ENCODE data around the gene FAM76B.

Gene FAM76B

DNA sequence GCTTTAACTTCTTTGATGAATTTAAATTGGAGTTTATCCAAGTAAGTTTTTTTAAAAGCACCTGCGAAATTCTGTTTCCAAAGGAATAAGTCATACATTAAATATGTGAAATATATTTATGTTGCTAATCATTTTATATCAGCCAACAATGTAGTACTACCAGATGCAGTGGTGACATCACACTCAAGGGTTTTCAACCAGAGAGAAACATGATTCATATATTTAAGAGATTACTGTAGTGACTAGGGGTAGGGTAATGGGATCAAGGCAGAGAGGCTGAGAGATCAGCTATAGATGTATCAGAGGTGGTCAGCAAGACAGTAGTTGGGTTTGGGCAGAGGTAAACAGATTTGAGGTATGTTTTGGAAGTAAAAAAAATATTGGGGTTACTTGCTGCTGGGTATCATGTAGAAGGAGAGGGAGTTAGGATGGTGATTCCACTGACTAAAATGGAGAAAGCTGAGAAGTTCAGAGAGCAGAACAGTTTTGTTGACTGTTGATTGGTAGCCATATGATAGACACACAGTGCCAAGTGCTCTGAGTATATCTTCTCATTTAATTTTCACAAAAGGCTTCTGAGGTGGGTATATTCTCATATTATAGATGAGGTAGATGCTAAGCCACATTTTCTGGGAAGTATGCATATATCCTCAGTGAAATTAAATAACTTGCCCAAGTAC, 40.1 kb upstream of the FAM76B start:
- Histone ChIP-seq H3K9me2 (replicated peaks; ENCODE audit: insufficient read depth, low read length) (no peaks in the 10 kb centered on the region), H3K79me2 (ENCODE audit: insufficient read depth, low read length) (no peaks in the 10 kb centered on the region)

DNA sequence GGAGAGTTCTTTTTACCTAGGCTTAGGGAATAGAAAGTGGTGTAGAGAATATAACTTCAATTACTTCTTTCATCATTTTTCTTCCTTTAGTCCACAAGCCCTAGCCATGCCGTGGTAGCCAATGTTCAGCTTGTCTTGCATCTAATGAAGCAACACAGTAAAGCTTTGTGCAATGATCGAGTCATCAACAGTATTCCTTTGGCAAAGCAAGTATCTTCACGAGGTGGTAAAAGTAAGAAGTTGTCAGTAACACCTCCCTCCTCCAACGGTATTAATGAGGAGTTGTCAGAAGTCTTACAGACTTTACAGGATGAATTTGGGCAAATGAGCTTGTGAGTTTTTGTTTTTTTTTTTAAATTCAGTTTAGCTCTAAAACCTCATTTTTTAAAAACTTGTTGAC, 38.1 kb upstream of the FAM76B start:
- no peak overlapping the region for H2AFZ ChIP-seq (ENCODE audit: low read depth, low read length, severe bottlenecking)
- no peak for TF ChIP-seq EZH2phosphoT487 (conservative IDR thresholded peaks at IDR 0.05; ENCODE audit: low read length)
- TF ChIP-seq, protein P1, sequence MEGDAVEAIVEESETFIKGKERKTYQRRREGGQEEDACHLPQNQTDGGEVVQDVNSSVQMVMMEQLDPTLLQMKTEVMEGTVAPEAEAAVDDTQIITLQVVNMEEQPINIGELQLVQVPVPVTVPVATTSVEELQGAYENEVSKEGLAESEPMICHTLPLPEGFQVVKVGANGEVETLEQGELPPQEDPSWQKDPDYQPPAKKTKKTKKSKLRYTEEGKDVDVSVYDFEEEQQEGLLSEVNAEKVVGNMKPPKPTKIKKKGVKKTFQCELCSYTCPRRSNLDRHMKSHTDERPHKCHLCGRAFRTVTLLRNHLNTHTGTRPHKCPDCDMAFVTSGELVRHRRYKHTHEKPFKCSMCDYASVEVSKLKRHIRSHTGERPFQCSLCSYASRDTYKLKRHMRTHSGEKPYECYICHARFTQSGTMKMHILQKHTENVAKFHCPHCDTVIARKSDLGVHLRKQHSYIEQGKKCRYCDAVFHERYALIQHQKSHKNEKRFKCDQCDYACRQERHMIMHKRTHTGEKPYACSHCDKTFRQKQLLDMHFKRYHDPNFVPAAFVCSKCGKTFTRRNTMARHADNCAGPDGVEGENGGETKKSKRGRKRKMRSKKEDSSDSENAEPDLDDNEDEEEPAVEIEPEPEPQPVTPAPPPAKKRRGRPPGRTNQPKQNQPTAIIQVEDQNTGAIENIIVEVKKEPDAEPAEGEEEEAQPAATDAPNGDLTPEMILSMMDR (IDR thresholded peaks at IDR 0.05; ENCODE audit: insufficient read depth, low read length, poor library complexity, severe bottlenecking): no peak
- peaks cover 7% of the 10 kb centered on the region; the same call in 1 of the 2 replicates for H3F3A ChIP-seq (ENCODE audit: insufficient read depth)
- H4K20me1 ChIP-seq (ENCODE audit: low read depth, low read length): no peaks in the 10 kb centered on the region
- H3K9me3 ChIP-seq (ENCODE audit: insufficient read depth, low read length): no peaks in the 10 kb centered on the region
- no peak overlapping the region for H3K27ac ChIP-seq (ENCODE audit: low read depth, low read length)
- no peak overlapping the region for H3K9ac ChIP-seq (ENCODE audit: low read length)
- H3K9me2 ChIP-seq (replicated peaks; ENCODE audit: insufficient read depth, low read length): no peaks in the 10 kb centered on the region
- no peak overlapping the region for H3K4me3 ChIP-seq (ENCODE audit: insufficient read depth, low read length, poor library complexity, severe bottlenecking)
- H3K79me2 ChIP-seq (ENCODE audit: insufficient read depth, low read length): no peaks in the 10 kb centered on the region
- no peak overlapping the region for H3K4me2 ChIP-seq (ENCODE audit: low read depth, low read length, poor library complexity, severe bottlenecking)
- H3K27me3 ChIP-seq (ENCODE audit: low read length): no peaks in the 10 kb centered on the region
- H3K36me3 ChIP-seq (ENCODE audit: low read length): peaks cover 56% of the 10 kb centered on the region

More for the DNA sequence above, 40.1 kb upstream of the FAM76B start:
- Histone ChIP-seq H3K27me3 (ENCODE audit: low read length) (no peaks in the 10 kb centered on the region), H3K9ac (ENCODE audit: low read length) (no peak overlapping the region), H3K36me3 (ENCODE audit: low read length) (peaks cover 56% of the 10 kb centered on the region), H4K20me1 (ENCODE audit: low read depth, low read length) (no peaks in the 10 kb centered on the region), H3K27ac (ENCODE audit: low read depth, low read length) (no peak overlapping the region), H3K9me3 (ENCODE audit: insufficient read depth, low read length) (no peaks in the 10 kb centered on the region), H3K4me3 (ENCODE audit: insufficient read depth, low read length, poor library complexity, severe bottlenecking) (no peak overlapping the region), H3K4me2 (ENCODE audit: low read depth, low read length, poor library complexity, severe bottlenecking) (no peak overlapping the region), H3F3A (ENCODE audit: insufficient read depth) (peaks cover 9% of the 10 kb centered on the region; the same call in 1 of the 2 replicates), H2AFZ (ENCODE audit: low read depth, low read length, severe bottlenecking) (no peak overlapping the region)
- TF ChIP-seq, protein P1 (IDR thresholded peaks at IDR 0.05; ENCODE audit: insufficient read depth, low read length, poor library complexity, severe bottlenecking): no peak
- no peak for TF ChIP-seq EZH2phosphoT487 (conservative IDR thresholded peaks at IDR 0.05; ENCODE audit: low read length)

DNA sequence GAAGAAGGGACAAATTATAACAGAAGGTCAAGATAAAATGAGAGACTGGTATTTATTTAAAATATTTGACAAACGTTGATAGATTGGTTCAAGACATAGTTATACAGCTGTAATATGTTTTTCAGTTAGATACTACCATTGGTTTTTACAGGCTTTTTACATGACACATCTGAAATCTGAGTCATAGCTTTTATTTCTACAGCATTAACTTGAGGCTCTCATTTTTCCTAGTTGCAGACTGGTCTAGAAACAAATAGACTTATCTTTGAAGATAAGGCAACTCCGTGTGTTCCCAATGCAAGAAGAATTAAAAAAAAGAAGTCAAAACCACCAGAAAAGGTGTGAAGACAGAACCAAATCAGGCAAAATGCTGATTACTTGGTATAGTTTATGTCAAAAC, 32.1 kb upstream of the FAM76B start:
- no peaks in the 10 kb centered on the region for H3K9me2 ChIP-seq (replicated peaks; ENCODE audit: insufficient read depth, low read length)
- peaks cover 8% of the 10 kb centered on the region; the same call in 1 of the 2 replicates for H3F3A ChIP-seq (ENCODE audit: insufficient read depth)
- TF ChIP-seq, protein P1 (IDR thresholded peaks at IDR 0.05; ENCODE audit: insufficient read depth, low read length, poor library complexity, severe bottlenecking): no peak
- TF ChIP-seq EZH2phosphoT487 (conservative IDR thresholded peaks at IDR 0.05; ENCODE audit: low read length): no peak
- peaks cover 57% of the 10 kb centered on the region for H3K36me3 ChIP-seq (ENCODE audit: low read length)
- no peak overlapping the region for H3K4me3 ChIP-seq (ENCODE audit: insufficient read depth, low read length, poor library complexity, severe bottlenecking)
- H3K9me3 ChIP-seq (ENCODE audit: insufficient read depth, low read length): no peaks in the 10 kb centered on the region
- no peak overlapping the region for H3K4me2 ChIP-seq (ENCODE audit: low read depth, low read length, poor library complexity, severe bottlenecking)
- H3K9ac ChIP-seq (ENCODE audit: low read length): no peak overlapping the region
- H3K27ac ChIP-seq (ENCODE audit: low read depth, low read length): no peak overlapping the region
- H3K79me2 ChIP-seq (ENCODE audit: insufficient read depth, low read length): no peaks in the 10 kb centered on the region
- H2AFZ ChIP-seq (ENCODE audit: low read depth, low read length, severe bottlenecking): no peak overlapping the region
- no peaks in the 10 kb centered on the region for H3K27me3 ChIP-seq (ENCODE audit: low read length)
- no peaks in the 10 kb centered on the region for H4K20me1 ChIP-seq (ENCODE audit: low read depth, low read length)
